HG02943 (cell line): ENCODE measurements around the gene EVPLL.
"Not testable (repeated sequence)": the region's sequence is repeated elsewhere in the genome, so short reads cannot be mapped to it uniquely, and the experiment has no call there.

Experiments
- ATAC-seq: cut with Tn5 transposase; IDR thresholded peaks from one replicate; pipeline ENCODE4 v1.9.1; 2021; ENCODE audit warnings: mild to moderate bottlenecking, low read depth, moderate library complexity; ENCODE audit not compliant: unreplicated experiment

EVPLL gene

DNA sequence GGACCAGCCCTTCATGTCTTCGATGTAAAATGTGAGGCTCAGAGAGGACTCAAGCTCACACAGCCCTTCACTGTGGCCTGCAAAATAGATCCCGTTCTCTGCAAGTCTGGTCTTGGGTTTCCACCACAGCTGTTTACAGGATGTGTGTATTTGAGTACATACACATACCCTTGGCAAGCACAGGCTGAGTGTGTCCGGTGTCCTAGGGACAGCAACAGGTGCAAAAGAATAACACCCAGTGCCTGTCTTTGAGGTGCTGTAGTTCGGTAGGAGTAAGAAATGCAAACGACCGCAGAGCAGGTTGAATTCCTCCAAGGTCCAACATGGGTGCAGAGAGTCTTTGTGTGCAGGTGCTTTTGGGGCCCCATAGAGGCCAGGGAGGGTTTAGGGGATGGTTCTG lies 44.9 kb downstream of the EVPLL start:
- not testable (repeated sequence) for ATAC-seq

DNA sequence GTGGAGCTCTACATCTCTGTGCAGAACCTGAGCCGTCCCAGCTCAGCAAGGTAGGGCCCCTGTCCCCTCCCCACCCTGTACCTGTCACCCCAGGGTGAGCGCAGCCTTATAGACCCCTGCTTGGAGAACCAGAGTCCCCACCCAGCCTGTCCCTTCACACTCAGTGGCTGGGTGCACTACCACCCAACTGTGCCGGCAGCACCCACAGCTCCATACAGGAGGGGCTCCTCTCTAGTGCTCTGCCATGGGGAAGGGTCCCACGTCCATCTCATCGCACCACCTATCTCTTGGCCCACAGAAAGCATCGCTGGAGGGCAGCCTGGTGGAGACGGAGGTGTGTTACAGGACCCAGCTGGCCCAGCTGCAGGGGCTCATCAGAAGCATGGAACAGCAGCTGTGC lies 45.4 kb downstream of the EVPLL start:
- ATAC-seq = not testable (repeated sequence)

DNA sequence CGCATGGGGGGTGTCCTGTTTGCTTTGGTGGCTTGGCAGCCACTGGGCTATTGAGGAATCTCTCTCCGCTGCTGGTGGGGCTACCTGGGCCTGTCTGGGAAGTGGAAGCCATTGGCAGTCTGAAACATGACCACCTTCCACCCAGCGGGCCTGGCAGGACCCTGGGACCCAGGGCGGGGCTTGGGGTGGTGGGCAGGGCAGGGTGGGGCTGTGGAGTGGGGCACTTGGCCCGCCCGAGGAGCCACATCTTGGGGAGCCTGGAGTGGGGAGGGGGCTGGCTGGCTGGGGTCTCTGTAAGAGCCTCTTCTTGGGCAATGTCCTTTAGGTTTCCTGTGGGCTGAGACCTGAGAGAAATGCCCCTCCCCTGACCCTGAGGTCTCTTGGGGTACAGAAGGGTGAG lies 48.0 kb downstream of the EVPLL start:
- ATAC-seq = not testable (repeated sequence)

DNA sequence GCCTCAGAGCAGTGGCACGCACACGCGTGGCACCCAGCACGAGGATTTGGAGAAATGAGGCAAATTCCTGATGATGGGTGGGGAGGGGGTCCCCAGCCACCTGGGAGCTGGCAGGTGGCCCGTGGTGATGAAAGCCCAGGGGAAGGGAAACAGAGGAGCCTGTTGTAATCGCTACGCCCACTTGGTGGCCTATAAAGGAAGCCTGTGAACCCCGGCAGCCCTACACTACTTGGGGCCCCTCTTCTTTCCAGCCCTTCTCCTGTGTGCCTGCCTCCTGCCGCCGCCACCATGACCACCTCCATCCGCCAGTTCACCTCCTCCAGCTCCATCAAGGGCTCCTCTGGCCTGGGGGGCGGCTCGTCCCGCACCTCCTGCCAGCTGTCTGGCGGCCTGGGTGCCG lies 49.1 kb downstream of the EVPLL start:
- ATAC-seq = not testable (repeated sequence)

DNA sequence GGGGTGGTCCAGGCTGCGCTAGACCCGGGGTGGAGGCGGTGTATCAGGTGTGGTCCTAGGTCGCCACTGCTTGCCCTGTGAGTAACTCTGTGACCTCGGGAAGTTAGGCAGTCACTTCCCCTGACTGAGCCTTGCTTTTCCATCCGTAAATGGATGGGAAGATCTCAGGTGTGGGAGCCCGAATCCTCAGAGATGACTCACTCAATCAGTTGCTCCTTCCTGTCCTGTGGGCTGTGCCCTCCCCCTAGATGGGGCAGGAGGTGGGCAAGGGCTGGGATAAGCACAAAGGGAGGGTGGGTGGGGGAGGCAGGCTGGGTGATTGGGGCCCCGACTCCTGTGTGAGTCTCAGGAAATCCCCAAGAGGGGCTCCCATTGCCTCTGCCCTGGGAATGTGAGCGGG lies 54.6 kb downstream of the EVPLL start:
- ATAC-seq = not testable (repeated sequence)
